ENCODE measurements around the gene LHFPL2. TPM values are rescaled to one million over a fixed set of nuclear protein-coding genes. Genes with fewer than 3 reads are reported as not detected.

LHFPL2 gene
- total and polyA plus RNA-seq, 4 donors: 6.5 to 49.4 (median 47.7) TPM

GRCh38 chr5:78671609-78672008 is 23.0 kb upstream of the LHFPL2 start:
- H3K27me3 ChIP-seq (ENCODE audit: control insufficient read depth in 3 of 3, insufficient read depth in 3 of 3, low read length in 2 of 3): no peaks in the 10 kb centered on the region
- TF ChIP-seq CTCF (IDR thresholded peaks at IDR 0.05; ENCODE audit: control extremely low read depth, extremely low read depth): no peak
- peaks cover 0 to 8% (median 1%) of the 10 kb centered on the region in 5 donors for H3K4me1 ChIP-seq (ENCODE audit: control insufficient read depth in 5 of 5, insufficient read depth in 5 of 5, low read length in 5 of 5)
- ATAC-seq (ENCODE audit: insufficient read depth, low FRiP score) (no peak), DNase-seq (peak; percentile 81 to 90 (median 90))
- 52 to 73% methylated on average over 4 of the region's 4 CpGs for WGBS, 2 donors
- peak overlapping the region in 1 of 2 donors; percentile 1 for H3K9ac ChIP-seq (ENCODE audit: insufficient read depth in 1 of 2, low read length in 2 of 2)
- no peaks in the 10 kb centered on the region for H3K36me3 ChIP-seq (ENCODE audit: control insufficient read depth in 4 of 4, insufficient read depth in 4 of 4, low read length in 4 of 4)
- no peak overlapping the region for H3K4me3 ChIP-seq
- no peak overlapping the region for H3K27ac ChIP-seq (ENCODE audit: low read depth in 1 of 2, low read length in 1 of 2)
- no peaks in the 10 kb centered on the region for H3K9me3 ChIP-seq (ENCODE audit: control insufficient read depth in 4 of 4, insufficient read depth in 3 of 4, low read length in 3 of 4)

DNA sequence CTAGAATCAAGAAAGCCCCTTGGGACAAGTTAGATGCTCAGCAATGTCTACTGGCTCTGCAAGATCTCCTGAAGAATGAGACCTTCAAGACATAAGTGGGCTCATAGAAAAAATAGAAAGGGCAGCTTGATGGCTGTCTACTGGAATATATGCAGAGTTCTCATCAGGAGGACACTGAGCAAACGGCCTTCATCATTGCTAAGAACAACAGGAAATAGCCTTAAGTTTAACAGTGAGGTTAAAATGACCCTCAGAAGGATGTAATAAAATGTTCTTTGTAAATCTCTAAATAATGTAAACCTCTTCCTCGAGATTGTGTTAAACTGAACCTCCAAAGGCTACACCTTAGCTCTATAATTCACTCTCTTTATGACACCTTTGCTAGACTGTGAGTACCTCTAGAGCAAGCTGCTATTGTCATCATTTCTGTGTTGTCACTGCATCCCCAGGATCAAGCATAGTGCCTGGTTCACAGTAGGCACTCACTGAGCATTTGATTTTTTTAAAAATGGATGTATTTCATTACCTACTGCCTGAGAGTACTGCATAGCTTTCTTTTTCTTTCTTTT is 22.2 kb upstream of the LHFPL2 start:
- H3K27me3 ChIP-seq (ENCODE audit: control insufficient read depth in 3 of 3, insufficient read depth in 3 of 3, low read length in 2 of 3): no peaks in the 10 kb centered on the region
- 68 to 74% methylated on average over 2 of the region's 2 CpGs for whole genome bisulfite sequencing, 2 donors
- ATAC-seq (ENCODE audit: insufficient read depth, low FRiP score) (no peak), DNase-seq (no peak)
- H3K36me3 ChIP-seq (ENCODE audit: control insufficient read depth in 4 of 4, insufficient read depth in 4 of 4, low read length in 4 of 4): no peaks in the 10 kb centered on the region
- H3K9ac ChIP-seq (ENCODE audit: insufficient read depth in 1 of 2, low read length in 2 of 2): no peak overlapping the region
- H3K9me3 ChIP-seq (ENCODE audit: control insufficient read depth in 4 of 4, insufficient read depth in 3 of 4, low read length in 3 of 4): no peaks in the 10 kb centered on the region
- no peak overlapping the region for H3K4me3 ChIP-seq
- TF ChIP-seq CTCF (IDR thresholded peaks at IDR 0.05; ENCODE audit: control extremely low read depth, extremely low read depth): no peak
- H3K27ac ChIP-seq (ENCODE audit: low read depth in 1 of 2, low read length in 1 of 2): no peak overlapping the region
- peaks cover 0 to 10% (median 1%) of the 10 kb centered on the region in 5 donors for H3K4me1 ChIP-seq (ENCODE audit: control insufficient read depth in 5 of 5, insufficient read depth in 5 of 5, low read length in 5 of 5)

GRCh38 chr5:78669331-78669730 is 20.8 kb upstream of the LHFPL2 start:
- Histone ChIP-seq H3K27ac (ENCODE audit: low read depth in 1 of 2, low read length in 1 of 2) (no peak overlapping the region), H3K36me3 (ENCODE audit: control insufficient read depth in 4 of 4, insufficient read depth in 4 of 4, low read length in 4 of 4) (no peaks in the 10 kb centered on the region), H3K4me3 (no peak overlapping the region), H3K9ac (ENCODE audit: insufficient read depth in 1 of 2, low read length in 2 of 2) (no peak overlapping the region), H3K9me3 (ENCODE audit: control insufficient read depth in 4 of 4, insufficient read depth in 3 of 4, low read length in 3 of 4) (no peaks in the 10 kb centered on the region), H3K27me3 (ENCODE audit: control insufficient read depth in 3 of 3, insufficient read depth in 3 of 3, low read length in 2 of 3) (no peaks in the 10 kb centered on the region), H3K4me1 (ENCODE audit: control insufficient read depth in 5 of 5, insufficient read depth in 5 of 5, low read length in 5 of 5) (peaks cover 0 to 10% (median 1%) of the 10 kb centered on the region in 5 donors)
- ATAC-seq (ENCODE audit: insufficient read depth, low FRiP score) (no peak), DNase-seq (no peak)
- no peak for TF ChIP-seq CTCF (IDR thresholded peaks at IDR 0.05; ENCODE audit: control extremely low read depth, extremely low read depth)
- 80 to 86% methylated on average over 4 of the region's 4 CpGs for WGBS, 2 donors
